ENCODE results near the gene CDC25A.

DNA sequence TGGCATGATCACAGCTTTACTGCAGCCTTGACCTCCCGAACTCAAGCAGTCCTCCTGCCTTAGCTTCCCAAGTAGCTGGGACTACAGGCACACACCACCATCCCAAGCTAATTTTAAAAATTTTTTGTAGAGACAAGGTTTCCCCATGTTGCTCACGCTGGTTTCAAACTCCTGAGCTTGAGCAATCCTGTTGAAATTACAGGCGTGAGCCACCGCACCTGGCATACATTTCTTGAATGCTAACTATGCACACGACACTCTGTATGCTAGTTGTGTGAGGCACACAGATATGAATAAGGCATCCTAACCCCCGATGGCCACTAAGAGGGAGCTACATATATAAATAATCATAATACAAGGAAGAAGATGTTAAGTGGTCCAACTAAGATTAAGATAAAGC lies 64.9 kb downstream of the CDC25A start:
- TF ChIP-seq CTCF (IDR thresholded peaks at IDR 0.05) (no peak), POLR2A (IDR thresholded peaks at IDR 0.05) (no peak)
